RWPE2 (cell line): ENCODE measurements around the gene SRC.
"Not testable (repeated sequence)": the region's sequence is repeated elsewhere in the genome, so short reads cannot be mapped to it uniquely, and the experiment has no call there.

ENCODE experiments used
- ATAC-seq: fragments of 200-7000 bp; cut with Tn5 transposase; 3 replicates; pipeline ENCODE4 v1.9.1; 2021; ENCODE audit warnings: low read depth
- DNase-seq: peaks from one replicate; pipeline ENCODE4 v3.0.0-alpha.2; 2020; ENCODE audit warnings: low spot score
- H3K27ac ChIP-seq: fragments of 450-650 bp; 2 replicates; pipeline ENCODE4 v1.5.1; 2017; ENCODE audit warnings: mild to moderate bottlenecking; ENCODE audit not compliant: poor library complexity, severe bottlenecking
- H3K27me3 ChIP-seq: fragments of 250-450 bp; sonication (Bioruptor Pico); 2 replicates; pipeline ENCODE4 v1.5.1; 2021; ENCODE audit warnings: mild to moderate bottlenecking, moderate library complexity; ENCODE audit not compliant: insufficient read depth, poor library complexity, severe bottlenecking
- H3K36me3 ChIP-seq: fragments of 250-450 bp; sonication (Bioruptor Pico); 2 replicates; pipeline ENCODE4 v1.5.1; 2020; ENCODE audit warnings: low read depth, mild to moderate bottlenecking, moderate library complexity
- H3K4me1 ChIP-seq: fragments of 250-450 bp; sonication (Bioruptor Pico); 2 replicates; pipeline ENCODE4 v1.5.1; 2021; ENCODE audit warnings: mild to moderate bottlenecking, moderate library complexity; ENCODE audit not compliant: insufficient read depth, poor library complexity, severe bottlenecking
- H3K4me3 ChIP-seq: fragments of 250-450 bp; sonication (Bioruptor Pico); 2 replicates; pipeline ENCODE4 v1.5.1; 2021; ENCODE audit warnings: mild to moderate bottlenecking, moderate library complexity; ENCODE audit not compliant: severe bottlenecking
- H3K9me3 ChIP-seq: fragments of 250-450 bp; sonication (Bioruptor Pico); 2 replicates; pipeline ENCODE4 v1.5.1; 2021; ENCODE audit warnings: mild to moderate bottlenecking, moderate library complexity; ENCODE audit not compliant: severe bottlenecking
- CTCF ChIP-seq: fragments of 450-650 bp; IDR thresholded peaks from one replicate; pipeline ENCODE4 v1.5.1; 2017; ENCODE audit warnings: mild to moderate bottlenecking, moderate library complexity; ENCODE audit not compliant: poor library complexity, severe bottlenecking

The SRC gene

GRCh38 chr20:37369846-37370245 is 23.9 kb downstream of the SRC start:
- Histone ChIP-seq H3K9me3 (no peaks in the 10 kb centered on the region), H3K4me3 (no peak overlapping the region), H3K27ac (no peak overlapping the region), H3K4me1 (peaks cover 11% of the 10 kb centered on the region), H3K36me3 (peaks cover 98% of the 10 kb centered on the region), H3K27me3 (no peaks in the 10 kb centered on the region)
- no peak for TF ChIP-seq CTCF
- no peak for DNase-seq
- no peak for ATAC-seq

GRCh38 chr20:37371845-37372244 is 25.9 kb downstream of the SRC start:
- H3K4me3 ChIP-seq, H3K9me3 ChIP-seq, DNase-seq, H3K27me3 ChIP-seq, ATAC-seq: not testable (repeated sequence)
- peaks cover 11% of the 10 kb centered on the region for H3K4me1 ChIP-seq
- H3K36me3 ChIP-seq = peaks cover 98% of the 10 kb centered on the region
- peak overlapping the region; percentile 28 for H3K27ac ChIP-seq

- ATAC-seq = no peak
- TF ChIP-seq CTCF = no peak
- Histone ChIP-seq H3K36me3 (peaks cover 98% of the 10 kb centered on the region), H3K4me3 (no peak overlapping the region), H3K9me3 (no peaks in the 10 kb centered on the region), H3K4me1 (peaks cover 11% of the 10 kb centered on the region), H3K27me3 (no peaks in the 10 kb centered on the region), H3K27ac (peak overlapping the region; percentile 28)
- no peak for DNase-seq
Observed at GRCh38 chr20:37372441-37372840, 26.5 kb downstream of the SRC start.

GRCh38 chr20:37373020-37373598 is 27.2 kb downstream of the SRC start:
- ATAC-seq = no peak
- H3K27ac ChIP-seq = no peak overlapping the region
- H3K4me1 ChIP-seq = peaks cover 12% of the 10 kb centered on the region

GRCh38 chr20:37375227-37375626 is 29.3 kb downstream of the SRC start:
- ATAC-seq (no peak), DNase-seq (no peak)
- Histone ChIP-seq H3K4me3 (no peak overlapping the region), H3K4me1 (peaks cover 30% of the 10 kb centered on the region), H3K9me3 (no peaks in the 10 kb centered on the region), H3K27me3 (no peaks in the 10 kb centered on the region), H3K36me3 (peaks cover 82% of the 10 kb centered on the region), H3K27ac (no peak overlapping the region)
- no peak for TF ChIP-seq CTCF

More at GRCh38 chr20:37373020-37373598, 27.2 kb downstream of the SRC start:
- no peak for TF ChIP-seq CTCF
- Histone ChIP-seq H3K4me3 (no peak overlapping the region), H3K27me3 (no peaks in the 10 kb centered on the region), H3K36me3 (peaks cover 95% of the 10 kb centered on the region), H3K9me3 (no peaks in the 10 kb centered on the region)
- no peak for DNase-seq
